SK-N-SH (cell line): ENCODE results near the gene SYT7. TPM values are rescaled to one million over a fixed set of nuclear protein-coding genes. Genes with fewer than 3 reads are reported as not detected.

Source experiments
- CTCF ChIA-PET: fragments of 300-600, 350-600 bp; formaldehyde crosslinking; extraction: SDS; loops from one replicate; lab custom pipeline; 2021; lab: Yijun Ruan, JAX
- POLR2A ChIA-PET: fragments of 350-600 bp; sonication (Branson Sonifier 250); formaldehyde crosslinking; extraction: SDS; loops from one replicate; lab custom pipeline; 2020; ENCODE audit warnings: antibody characterized with exemption, inconsistent platforms; lab: Yijun Ruan, JAX
- DNase-seq: peaks from one replicate; pipeline ENCODE4 v3.0.0; 2012
- H2AFZ ChIP-seq: fragments of 200-600 bp; sonication (generic); 2 replicates; pipeline ENCODE4 v1.8.1; 2016; ENCODE audit warnings: antibody characterized with exemption, mild to moderate bottlenecking, low read depth
- H3F3A ChIP-seq: fragments of 200-600 bp; sonication (generic); replicated peaks from 2 replicates; pipeline ENCODE3; 2016; ENCODE audit warnings: antibody characterized with exemption, mild to moderate bottlenecking; ENCODE audit not compliant: insufficient read depth
- H3K27ac ChIP-seq, 2 experiments: fragments of 200-500 bp in 1 of 2; fragments of 200-600 bp in 1 of 2; sonication (Bioruptor generic) in 1 of 2; sonication (generic), shearing (Covaris generic) in 1 of 2; 2 replicates each; pipeline versions ENCODE4 v1.5.1 to v1.6.1; 2014 to 2016; ENCODE audit warnings: low read depth in 2 of 2, inconsistent platforms in 1 of 2, low read length in 1 of 2, mild to moderate bottlenecking in 1 of 2, mixed read lengths in 1 of 2
- H3K27me3 ChIP-seq: fragments of 200-600 bp; sonication (generic), shearing (Covaris generic); 2 replicates; pipeline ENCODE4 v1.6.1; 2016; ENCODE audit warnings: mixed run types; ENCODE audit not compliant: insufficient read depth
- H3K36me3 ChIP-seq, 2 experiments: fragments of 200-500 bp in 1 of 2; fragments of 200-600 bp in 1 of 2; sonication (Bioruptor generic) in 1 of 2; sonication (generic) in 1 of 2; replicated peaks in 1 of 2; 2 replicates each; pipeline versions ENCODE3 to v1.5.1; 2014 to 2016; ENCODE audit warnings: low read length in 1 of 2, mild to moderate bottlenecking in 1 of 2; ENCODE audit not compliant: insufficient read depth in 2 of 2, control insufficient read depth in 1 of 2
- H3K4me1 ChIP-seq, 2 experiments: fragments of 200-500 bp in 1 of 2; fragments of 200-600 bp in 1 of 2; sonication (Bioruptor generic) in 1 of 2; sonication (generic), shearing (Covaris generic) in 1 of 2; 2 replicates each; pipeline versions ENCODE4 v1.5.1 to v1.6.1; 2014 to 2016; ENCODE audit warnings: low read depth in 1 of 2, low read length in 1 of 2, mixed run types in 1 of 2; ENCODE audit not compliant: insufficient read depth in 2 of 2, control insufficient read depth in 1 of 2
- H3K4me2 ChIP-seq: fragments of 200-600 bp; sonication (generic), shearing (Covaris generic); 2 replicates; pipeline ENCODE4 v1.6.1; 2017; ENCODE audit warnings: mixed run types
- H3K4me3 ChIP-seq, 2 experiments: fragments of 200-500 bp in 1 of 2; fragments of 200-600 bp in 1 of 2; sonication (Bioruptor generic) in 1 of 2; sonication (generic), shearing (Covaris generic) in 1 of 2; 2 replicates each; pipeline versions ENCODE4 v1.5.1 to v1.8.1; 2014 to 2016; ENCODE audit warnings: low read depth in 2 of 2, inconsistent platforms in 1 of 2, low read length in 1 of 2, mild to moderate bottlenecking in 1 of 2, mixed read lengths in 1 of 2, moderate library complexity in 1 of 2
- H3K79me2 ChIP-seq: fragments of 200-600 bp; sonication (generic); 2 replicates; pipeline ENCODE4 v1.8.1; 2017; ENCODE audit warnings: mild to moderate bottlenecking; ENCODE audit not compliant: insufficient read depth
- H3K9ac ChIP-seq: fragments of 200-600 bp; sonication (generic); 2 replicates; pipeline ENCODE4 v1.6.1; 2017; ENCODE audit warnings: mixed run types
- H3K9me2 ChIP-seq: fragments of 200-600 bp; sonication (generic); 2 replicates; pipeline ENCODE4 v1.6.1; 2017; ENCODE audit warnings: mixed run types
- H3K9me3 ChIP-seq: fragments of 200-600 bp; sonication (generic); 2 replicates; pipeline ENCODE4 v1.6.1; 2017; ENCODE audit warnings: mixed run types, mild to moderate bottlenecking, moderate library complexity
- H4K20me1 ChIP-seq: fragments of 200-600 bp; sonication (generic); 2 replicates; pipeline ENCODE4 v1.6.1; 2017; ENCODE audit warnings: mild to moderate bottlenecking, mixed run types; ENCODE audit not compliant: insufficient read depth
- CHD2 ChIP-seq: fragments of 150-350 bp; IDR thresholded peaks from 2 replicates; pipeline ENCODE4 v1.6.1; 2018; ENCODE audit warnings: low read length; ENCODE audit not compliant: partially characterized antibody
- ELF1 ChIP-seq: IDR thresholded peaks from 2 replicates; pipeline ENCODE4 v1.4.0; 2012
- FOXJ3 ChIP-seq: sonication (generic); formaldehyde crosslinking; IDR thresholded peaks from 2 replicates; pipeline ENCODE4 v1.5.1; 2020; ENCODE audit warnings: mild to moderate bottlenecking, missing genetic modification reagents
- JUND ChIP-seq: IDR thresholded peaks from 2 replicates; pipeline ENCODE4 v1.4.0; 2012
- MXI1 ChIP-seq: IDR thresholded peaks from 2 replicates; pipeline ENCODE4 v1.6.1; 2012; ENCODE audit warnings: mild to moderate bottlenecking, low read depth, low read length, improper control_type of control experiment
- REST ChIP-seq: IDR thresholded peaks from 2 replicates; pipeline ENCODE4 v1.6.1; 2012; ENCODE audit warnings: mild to moderate bottlenecking, low read depth, low read length, moderate library complexity
- RFX5 ChIP-seq: IDR thresholded peaks from 2 replicates; pipeline ENCODE4 v1.6.1; 2012; ENCODE audit warnings: mild to moderate bottlenecking, improper control_type of control experiment, low read length
- RXRA ChIP-seq: IDR thresholded peaks from 2 replicates; pipeline ENCODE4 v1.4.0; 2012; ENCODE audit warnings: low read depth, mild to moderate bottlenecking, borderline replicate concordance
- SIN3A ChIP-seq: IDR thresholded peaks from 2 replicates; pipeline ENCODE4 v1.6.1; 2012; ENCODE audit warnings: low read depth, mild to moderate bottlenecking, low read length, moderate library complexity, borderline replicate concordance
- SMC3 ChIP-seq: IDR thresholded peaks from 2 replicates; pipeline ENCODE4 v1.6.1; 2012; ENCODE audit warnings: low read depth, low read length, improper control_type of control experiment
- TEAD4 ChIP-seq: IDR thresholded peaks from 2 replicates; pipeline ENCODE4 v1.4.0; 2012; ENCODE audit warnings: mild to moderate bottlenecking, borderline replicate concordance; ENCODE audit not compliant: insufficient read depth
- USF1 ChIP-seq: IDR thresholded peaks from 2 replicates; pipeline ENCODE4 v1.4.0; 2012; ENCODE audit warnings: low read depth, borderline replicate concordance
- USF2 ChIP-seq: fragments of 150-350 bp; IDR thresholded peaks from 2 replicates; pipeline ENCODE4 v1.6.1; 2017; ENCODE audit warnings: antibody characterized with exemption, low read length, low read depth, borderline replicate concordance
- ZBTB33 ChIP-seq: IDR thresholded peaks from 2 replicates; pipeline ENCODE4 v1.4.0; 2012; ENCODE audit warnings: low read depth, borderline replicate concordance
- WGBS: methylation state at CpG from one replicate; pipeline ENCODE4 v1.1.6; 2017; ENCODE audit warnings: low lambda C conversion rate; 5-methylcytosine and 5-hydroxymethylcytosine counted together
- polyA plus RNA-seq, 3 experiments: library from polyadenylated mRNA; depleted of rRNA; stranded (reverse); fragments of >200 nt; gene quantifications; 2 replicates each; pipeline ENCODE4 v1.2.3, GENCODE V29; 2012

Gene SYT7
- polyA plus RNA-seq, 1 of the 3 experiments (the other 2 are of a cell fraction): 1.1 TPM

- DNase-seq: no peak
- Histone ChIP-seq H3K9me3 (no peaks in the 10 kb centered on the region), H3K4me2 (no peak overlapping the region), H3K9ac (no peak overlapping the region), H2AFZ (no peak overlapping the region), H3K27ac (no peak overlapping the region), H4K20me1 (no peaks in the 10 kb centered on the region), H3K27me3 (no peaks in the 10 kb centered on the region), H3K79me2 (no peaks in the 10 kb centered on the region), H3K4me1 (peaks cover 0 to 34% of the 10 kb centered on the region in 2 experiments; a peak in 2 of 4 replicates), H3K9me2 (no peaks in the 10 kb centered on the region), H3F3A (no peaks in the 10 kb centered on the region), H3K4me3 (no peak overlapping the region), H3K36me3 (no peaks in the 10 kb centered on the region)
- ChIA-PET CTCF (interaction anchor here (1.1 to 3.0 kb wide), 4 partner anchors 20 to 70 kb away, joined by 3 to 14 read pairs (median 5); no protein-coding TSS in a partner anchor), POLR2A (no interaction called here)
- TF ChIP-seq RFX5 (no peak), MXI1 (no peak), USF2 (no peak), RXRA (no peak), TEAD4 (no peak), ELF1 (no peak), CHD2 (no peak), JUND (no peak), ZBTB33 (no peak), USF1 (no peak), REST (no peak), SIN3A (no peak), FOXJ3 (CRISPR knock-in tag) (no peak), SMC3 (no peak)
- WGBS: 71% methylated on average over 18 of the region's 19 CpGs
Observed at GRCh38 chr11:61547246-61547645, 33.6 kb downstream of the SYT7 start.
